Measurements from ENCODE around the gene DCAF5.
"Not testable (repeated sequence)": the region's sequence is repeated elsewhere in the genome, so short reads cannot be mapped to it uniquely, and the experiment has no call there.

DCAF5 gene

DNA sequence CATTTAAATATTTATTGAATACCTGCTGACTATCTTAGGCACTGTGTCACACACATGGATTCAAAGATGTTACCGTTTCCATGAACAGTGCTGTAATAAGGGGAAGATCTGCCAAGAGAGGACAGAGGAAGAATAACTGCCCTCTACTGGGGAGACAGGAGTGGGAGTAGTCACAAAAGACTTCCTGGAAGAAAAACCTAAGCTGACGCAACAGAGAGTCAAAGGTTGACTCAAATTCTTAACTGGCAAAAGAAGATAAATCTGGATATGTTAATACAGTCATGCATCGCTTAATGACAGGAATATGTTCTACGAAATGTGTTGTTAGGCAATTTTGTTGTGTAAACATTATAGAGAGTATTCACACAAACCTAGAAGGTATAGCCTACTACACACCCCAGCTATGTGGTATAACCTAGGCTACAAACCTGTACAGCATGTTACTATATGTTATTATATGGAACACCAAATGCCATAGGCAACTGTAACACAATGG, 51.5 kb downstream of the DCAF5 start:
- FAIRE-seq (peak; percentile 95), DNase-seq (ENCODE audit: low spot score) (peak; percentile 64)

DNA sequence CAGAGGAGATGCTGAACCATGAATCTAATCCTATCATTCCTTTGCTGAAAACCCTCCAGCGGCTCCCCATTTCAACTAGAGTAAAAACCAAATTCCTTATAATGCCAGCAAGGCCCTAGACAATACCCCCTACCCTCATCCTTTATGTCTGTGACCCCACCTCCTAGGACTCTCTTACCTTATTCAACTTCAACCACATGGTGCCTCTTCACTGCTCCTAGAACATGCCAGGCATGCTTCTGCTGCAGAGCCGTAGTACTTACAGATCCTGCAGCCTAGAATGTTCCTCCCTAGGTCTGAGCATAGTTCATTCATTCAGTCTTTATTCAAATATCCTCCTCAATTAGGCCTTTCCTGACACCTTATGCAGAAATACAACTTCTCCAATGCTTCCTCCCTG, 54.9 kb downstream of the DCAF5 start:
- no peak for FAIRE-seq
- DNase-seq (ENCODE audit: low spot score) = no peak

DNA sequence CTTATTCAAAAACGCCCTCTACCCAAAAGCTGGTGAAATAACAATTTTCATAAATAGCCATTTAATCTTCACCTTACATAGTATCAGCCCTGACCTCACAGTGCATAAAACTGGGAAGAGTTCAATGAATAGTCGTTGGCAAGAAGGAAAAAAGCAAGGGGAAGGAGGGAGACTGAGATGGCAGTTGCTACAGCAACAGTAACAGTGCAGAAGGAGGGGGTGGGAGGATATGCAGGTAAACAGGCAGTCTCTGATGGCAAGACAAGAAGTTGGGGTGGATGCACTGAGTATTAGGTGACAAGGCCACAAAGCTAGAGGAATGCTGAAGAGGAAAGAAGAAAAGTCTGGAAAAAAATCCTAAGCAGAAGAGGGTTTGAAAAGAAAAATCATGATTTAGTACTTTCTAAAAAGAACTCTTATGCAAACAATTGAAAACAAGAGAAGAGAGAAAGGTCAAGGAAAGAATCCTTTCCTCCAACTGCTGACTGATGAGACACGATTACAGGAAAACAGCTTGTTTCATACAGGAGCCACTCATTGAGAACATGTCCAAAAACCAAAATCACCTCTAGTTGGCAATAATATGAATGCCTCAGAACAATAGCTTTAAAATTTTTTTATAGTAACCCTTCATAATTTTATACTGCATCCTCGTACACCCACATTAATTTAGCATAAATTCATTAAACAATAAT, 56.0 kb downstream of the DCAF5 start:
- DNase-seq (ENCODE audit: low spot score) = no peak
- peak; percentile 94 for FAIRE-seq

DNA sequence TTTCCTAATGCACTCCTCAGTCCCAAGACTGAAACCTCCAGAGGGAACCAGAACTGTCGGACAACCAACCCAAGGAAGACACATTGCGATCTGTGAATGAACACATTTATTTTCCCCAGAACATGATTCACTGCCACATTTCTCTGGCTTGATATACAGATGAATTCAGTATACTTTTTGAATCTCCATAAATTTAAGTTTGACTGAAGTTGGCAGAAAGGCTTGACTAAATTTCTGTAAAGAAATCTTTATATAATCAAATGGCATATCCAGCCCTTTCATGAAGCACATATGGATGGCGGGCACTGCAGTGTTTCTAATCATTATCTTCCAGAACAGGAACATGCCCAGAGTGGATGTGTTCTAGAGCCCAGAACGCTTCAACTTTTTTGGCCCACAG, 56.7 kb downstream of the DCAF5 start:
- FAIRE-seq (no peak), DNase-seq (ENCODE audit: low spot score) (no peak)

DNA sequence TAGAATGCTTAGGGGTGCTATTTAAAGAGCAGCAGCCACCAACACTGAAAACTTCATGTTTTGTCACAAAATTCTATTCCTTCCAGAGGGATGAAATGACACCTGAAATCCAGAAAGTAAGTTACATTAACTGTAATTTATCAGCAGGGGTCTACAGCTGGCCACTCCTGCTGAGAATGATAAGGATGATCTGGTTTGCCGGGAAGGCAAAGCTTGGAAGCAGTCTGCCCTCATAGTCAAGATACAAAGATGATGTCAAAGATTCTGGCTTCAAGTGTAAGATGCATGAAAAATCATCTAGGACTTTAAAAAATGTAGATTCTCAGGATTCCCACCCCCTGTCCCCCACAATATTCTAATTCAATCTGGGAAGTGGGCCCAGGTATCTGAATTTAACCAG, 58.4 kb downstream of the DCAF5 start:
- no peak for DNase-seq (ENCODE audit: low spot score)
- FAIRE-seq = no peak

DNA sequence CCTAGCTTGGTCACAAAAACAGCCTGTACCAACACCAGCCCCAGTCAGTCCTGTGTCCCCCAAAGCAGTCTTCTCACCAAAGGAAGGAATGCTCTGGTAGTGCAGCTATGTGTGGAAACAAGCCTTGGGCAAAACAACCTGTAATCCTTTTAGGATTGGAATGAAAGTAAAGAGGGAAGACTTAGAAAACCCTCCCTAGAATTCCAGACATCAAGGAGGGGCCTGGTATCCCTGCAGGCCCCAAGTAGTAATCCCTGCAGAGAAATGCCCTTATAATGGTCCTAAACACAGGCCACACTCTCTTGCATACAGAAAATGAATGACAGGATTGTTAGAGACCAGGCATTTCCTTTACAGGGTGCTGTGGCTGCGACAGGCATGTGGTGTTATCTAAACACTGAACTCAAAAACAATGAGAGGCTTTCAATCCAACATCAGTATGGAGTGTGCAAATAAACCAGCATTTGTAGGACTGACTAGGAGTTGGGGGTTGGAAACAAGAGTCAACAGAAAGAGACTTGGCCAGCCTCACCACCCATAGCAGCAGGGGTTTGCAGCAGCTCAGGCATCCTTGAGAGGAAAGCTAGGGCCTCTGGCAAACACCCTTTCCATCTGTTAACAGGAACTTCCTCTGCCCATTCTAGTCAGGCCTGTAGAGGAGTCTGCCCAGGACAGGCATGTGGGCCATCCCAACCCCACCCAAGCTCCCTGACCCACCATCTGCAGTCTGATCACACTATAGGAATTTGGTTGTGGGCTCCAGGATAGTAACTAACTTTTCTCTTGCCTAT, 59.1 kb downstream of the DCAF5 start:
- DNase-seq (ENCODE audit: low spot score) = peak; percentile 55
- FAIRE-seq = no peak

DNA sequence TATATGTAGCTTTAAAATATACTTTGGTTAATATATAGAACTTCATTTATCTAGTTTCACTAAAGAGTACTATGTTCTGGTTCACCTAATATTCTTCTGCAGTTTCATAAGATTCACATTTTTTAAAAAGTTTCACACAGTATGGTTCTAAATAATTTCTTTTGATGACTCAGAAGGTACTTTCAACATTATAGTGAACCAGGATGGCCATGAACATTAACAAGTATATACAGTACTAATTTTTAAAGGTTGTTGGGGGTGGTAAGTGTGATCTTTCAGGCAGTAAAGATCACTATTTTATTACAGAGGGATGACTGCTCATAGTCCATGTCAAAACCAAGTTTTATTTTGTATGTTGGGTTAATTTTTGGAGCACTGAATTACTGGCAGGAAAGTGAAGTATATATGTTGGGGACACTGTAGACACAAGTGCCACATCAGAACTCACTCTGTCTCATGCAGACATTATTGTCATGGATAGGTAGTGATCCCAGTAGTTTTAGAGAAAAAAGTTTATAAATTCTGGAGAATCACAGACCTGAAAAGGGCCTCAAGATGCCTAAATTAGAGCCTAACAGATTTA, 60.0 kb downstream of the DCAF5 start:
- FAIRE-seq = peak; percentile 77
- DNase-seq (ENCODE audit: low spot score) = no peak

DNA sequence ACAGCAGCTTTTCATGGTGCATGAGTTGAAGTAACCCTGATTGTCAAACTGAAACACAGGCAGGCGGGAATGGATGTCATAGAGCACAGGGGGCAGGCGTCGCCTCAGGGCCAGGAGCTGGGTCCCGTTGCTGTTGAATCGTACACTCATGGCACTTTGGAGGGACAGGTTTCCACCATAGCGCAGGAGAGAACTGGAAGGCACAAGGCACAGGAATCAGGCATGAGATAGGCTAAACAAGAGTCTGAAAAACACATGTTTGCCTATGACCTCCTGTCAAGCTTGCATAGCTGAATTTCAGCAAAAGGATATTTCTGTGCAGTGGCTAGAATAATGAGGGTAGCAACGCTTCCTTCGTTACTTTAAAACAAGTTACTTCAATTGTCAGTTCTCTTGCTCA, 61.2 kb downstream of the DCAF5 start:
- FAIRE-seq = no peak
- DNase-seq (ENCODE audit: low spot score) = no peak

DNA sequence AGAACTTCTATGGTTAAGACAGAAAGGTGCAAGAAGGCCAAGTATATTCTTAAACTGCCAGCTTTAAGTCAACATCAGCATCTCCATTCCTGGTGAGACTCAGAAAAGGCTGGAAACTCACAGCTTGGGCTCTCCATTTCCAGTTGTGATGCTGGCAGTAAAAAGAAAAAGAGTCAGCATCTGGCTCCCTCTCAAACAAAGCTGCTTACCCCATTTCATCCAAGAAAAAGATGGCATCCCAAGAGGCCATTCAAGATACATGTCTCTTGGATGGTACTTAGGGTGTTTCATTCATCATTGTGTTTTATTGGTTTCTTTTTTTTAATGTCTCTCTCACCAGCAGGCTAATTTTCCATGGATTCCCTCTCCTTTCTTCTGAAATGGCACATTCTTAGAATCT, 61.9 kb downstream of the DCAF5 start:
- DNase-seq (ENCODE audit: low spot score) (no peak), FAIRE-seq (no peak)

DNA sequence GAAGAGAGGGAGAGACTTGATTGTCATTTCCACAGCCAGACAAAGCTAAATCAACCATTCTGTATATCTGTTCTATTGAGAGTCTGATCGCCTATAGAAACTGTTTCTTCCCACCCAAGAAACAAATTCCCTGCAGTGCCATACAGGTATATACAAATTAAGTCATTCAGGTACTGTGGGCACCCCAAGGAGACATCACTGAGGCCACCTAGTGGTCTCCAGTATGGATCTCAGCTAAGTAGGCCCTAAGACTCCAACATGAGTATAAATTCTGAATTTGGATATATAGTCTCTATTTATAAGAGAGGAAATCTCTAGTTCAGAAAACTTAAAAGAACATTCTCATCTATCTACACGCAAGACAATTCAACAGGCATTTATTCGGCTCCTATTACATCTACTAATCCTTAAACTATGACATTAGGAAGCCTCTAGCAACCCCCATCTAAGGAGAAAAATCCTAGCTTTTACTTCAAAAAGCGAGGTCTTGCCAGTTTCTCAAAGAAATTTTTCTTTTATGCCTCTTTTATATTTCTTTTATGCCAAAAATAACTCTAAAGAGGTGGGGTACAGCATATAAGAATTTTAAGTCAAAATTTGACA, 62.6 kb downstream of the DCAF5 start:
- FAIRE-seq (peak; percentile 37), DNase-seq (ENCODE audit: low spot score) (peak; percentile 58)

DNA sequence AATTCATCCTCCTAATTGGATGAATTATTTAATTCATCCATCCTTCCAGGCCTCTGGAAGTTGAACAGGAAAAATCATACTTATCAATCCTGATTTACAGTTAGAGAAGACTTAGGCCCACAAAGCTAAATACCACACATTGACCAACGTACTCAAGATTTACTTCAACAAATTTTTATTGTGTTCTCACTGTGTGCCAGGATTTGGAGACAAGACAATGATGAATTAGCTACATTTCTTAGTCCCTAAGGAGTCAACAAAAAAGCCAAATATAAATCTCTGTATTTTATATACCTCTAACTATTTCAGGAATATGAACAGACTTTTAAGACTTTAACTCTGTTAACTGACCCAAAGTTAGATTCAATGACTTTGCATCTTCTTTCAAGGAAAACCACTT, 63.9 kb downstream of the DCAF5 start:
- FAIRE-seq = no peak

DNA sequence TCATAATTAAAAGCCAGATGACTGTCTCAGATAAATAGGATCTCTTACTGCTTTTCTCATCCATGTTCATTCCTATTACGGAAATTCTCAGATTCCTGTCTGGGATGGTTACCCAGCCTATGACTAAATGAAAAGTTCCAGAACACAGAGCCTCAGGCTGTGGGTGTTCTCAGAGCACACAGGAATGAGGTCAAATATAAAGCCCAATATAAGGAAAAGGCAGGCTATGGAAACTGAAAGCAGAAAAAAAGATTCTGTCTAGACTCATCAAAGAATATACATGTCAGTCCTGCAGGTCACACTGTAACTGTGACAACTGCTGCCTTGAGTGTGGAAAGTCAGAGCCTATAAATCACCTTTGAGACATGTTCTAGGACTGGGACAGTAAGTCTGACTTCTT, 64.3 kb downstream of the DCAF5 start:
- FAIRE-seq (no peak), DNase-seq (ENCODE audit: low spot score) (no peak)

More for the DNA sequence above, 63.9 kb downstream of the DCAF5 start:
- DNase-seq (ENCODE audit: low spot score) = no peak

DNA sequence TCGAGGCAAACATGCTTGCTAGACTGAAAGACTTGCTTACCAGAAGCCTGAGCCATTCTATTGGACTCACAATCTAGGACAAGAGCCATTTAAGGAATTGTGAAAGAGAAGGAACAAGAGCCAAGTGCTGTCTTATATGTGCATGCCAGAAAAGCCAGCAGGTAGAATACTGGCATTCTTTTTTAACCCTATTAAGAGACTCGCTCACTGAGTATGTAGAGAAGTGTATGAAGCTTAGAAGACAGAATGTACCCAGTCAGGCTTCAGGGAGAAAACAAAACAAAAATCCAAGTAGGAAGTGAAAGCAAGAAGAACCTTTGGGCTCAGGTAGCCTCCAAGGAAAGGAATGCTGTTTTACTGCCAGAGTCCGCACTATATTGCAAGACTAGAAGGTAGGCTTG, 65.9 kb downstream of the DCAF5 start:
- FAIRE-seq = no peak

DNA sequence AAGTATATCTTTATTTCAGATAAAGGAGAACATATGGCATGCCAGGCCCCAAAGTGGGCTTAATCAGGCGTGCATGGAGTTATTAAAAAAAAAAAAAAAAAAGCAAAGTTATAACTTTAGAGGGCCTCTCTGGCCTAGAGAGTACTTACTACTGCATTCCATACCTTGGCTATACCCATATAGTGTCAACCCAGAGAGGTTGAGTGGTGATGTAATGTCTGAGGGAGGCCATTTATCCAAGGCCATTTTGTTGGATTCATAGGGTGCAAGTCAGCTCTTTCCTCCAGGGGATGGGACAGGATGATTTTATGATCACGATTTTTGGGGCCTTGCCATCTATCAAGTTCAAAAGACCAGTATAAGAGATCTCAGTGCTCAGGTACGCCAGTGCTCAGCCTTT, 66.4 kb downstream of the DCAF5 start:
- no peak for FAIRE-seq
- DNase-seq (ENCODE audit: low spot score) = no peak

More for the DNA sequence above, 65.9 kb downstream of the DCAF5 start:
- DNase-seq (ENCODE audit: low spot score) = no peak

DNA sequence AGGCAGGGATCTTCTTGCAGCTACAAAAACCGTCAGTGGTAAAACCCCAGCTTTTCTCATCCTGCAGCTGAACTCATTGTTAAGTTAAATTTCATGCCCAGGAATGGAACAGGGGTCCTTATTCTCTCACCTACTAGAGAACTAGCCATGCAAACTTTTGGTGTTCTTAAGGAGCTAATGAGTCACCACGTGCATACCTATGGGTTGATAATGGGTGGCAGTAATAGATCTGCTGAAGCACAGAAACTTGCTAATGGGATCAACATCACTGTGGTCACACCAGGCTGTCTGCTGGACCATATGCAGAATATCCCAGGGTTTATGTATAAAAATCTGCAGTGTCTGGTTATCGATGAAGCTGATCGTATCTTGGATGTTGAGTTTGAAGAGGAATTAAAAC, 68.9 kb downstream of the DCAF5 start:
- DNase-seq (ENCODE audit: low spot score) (no peak), FAIRE-seq (peak; percentile 77)

DNA sequence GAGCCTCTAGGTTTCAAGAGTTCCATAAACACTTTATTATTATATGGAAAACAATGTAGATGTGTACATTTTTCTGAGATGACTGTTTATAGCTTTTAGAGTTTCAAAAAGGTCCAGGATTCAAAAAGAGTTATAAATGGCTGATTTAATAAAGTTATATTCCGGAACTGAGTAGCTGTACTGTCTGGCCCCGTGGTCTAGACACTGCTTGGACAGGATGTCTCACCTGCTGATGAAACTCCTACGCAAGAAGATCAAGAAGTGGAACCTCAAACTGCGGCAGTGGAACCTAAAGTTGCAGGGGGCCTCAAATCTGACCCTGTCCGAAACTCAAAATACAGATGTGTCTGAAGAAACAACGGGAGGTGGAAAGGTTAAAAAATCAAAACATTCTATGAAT, 69.7 kb downstream of the DCAF5 start:
- no peak for DNase-seq (ENCODE audit: low spot score)
- FAIRE-seq = no peak

DNA sequence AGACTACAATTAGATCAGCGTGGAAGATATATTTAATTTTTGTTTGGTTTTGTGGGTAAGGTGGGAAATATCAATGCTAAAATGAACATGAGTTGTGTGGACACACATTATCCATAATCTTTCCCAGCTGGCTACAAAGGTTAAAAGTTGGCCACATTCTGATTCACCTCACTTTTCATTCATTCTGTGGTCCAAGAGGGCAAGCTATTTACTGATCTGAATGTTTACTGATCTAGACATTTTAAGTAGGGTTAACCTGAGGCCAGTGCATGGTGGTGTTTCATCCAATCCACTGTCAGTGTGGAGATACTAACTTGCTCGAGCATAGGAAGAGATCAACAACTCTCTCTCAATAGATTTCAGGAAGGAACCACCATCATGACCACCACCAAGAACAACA, 71.6 kb downstream of the DCAF5 start:
- peak; percentile 95 for FAIRE-seq
- DNase-seq (ENCODE audit: low spot score) = no peak

DNA sequence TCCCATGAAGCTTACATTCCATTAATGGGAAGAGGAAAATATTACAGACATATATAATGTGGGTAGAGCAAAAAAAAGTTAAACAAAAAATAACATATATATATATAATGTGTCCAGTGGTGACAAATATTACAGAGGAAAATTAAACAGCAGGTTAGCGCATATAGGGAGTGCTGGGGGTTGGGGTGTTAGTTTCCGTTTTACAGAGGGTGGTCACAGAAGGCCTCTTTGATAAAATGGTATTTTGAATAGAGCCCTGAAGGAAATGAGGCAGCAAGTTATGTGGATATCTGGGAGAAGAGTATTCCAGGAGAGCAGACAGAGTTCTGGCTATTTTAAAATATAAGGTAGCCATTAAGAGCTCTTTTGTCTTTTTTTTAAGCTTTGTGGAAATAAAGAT, 73.2 kb downstream of the DCAF5 start:
- DNase-seq (ENCODE audit: low spot score) = no peak
- FAIRE-seq = no peak

DNA sequence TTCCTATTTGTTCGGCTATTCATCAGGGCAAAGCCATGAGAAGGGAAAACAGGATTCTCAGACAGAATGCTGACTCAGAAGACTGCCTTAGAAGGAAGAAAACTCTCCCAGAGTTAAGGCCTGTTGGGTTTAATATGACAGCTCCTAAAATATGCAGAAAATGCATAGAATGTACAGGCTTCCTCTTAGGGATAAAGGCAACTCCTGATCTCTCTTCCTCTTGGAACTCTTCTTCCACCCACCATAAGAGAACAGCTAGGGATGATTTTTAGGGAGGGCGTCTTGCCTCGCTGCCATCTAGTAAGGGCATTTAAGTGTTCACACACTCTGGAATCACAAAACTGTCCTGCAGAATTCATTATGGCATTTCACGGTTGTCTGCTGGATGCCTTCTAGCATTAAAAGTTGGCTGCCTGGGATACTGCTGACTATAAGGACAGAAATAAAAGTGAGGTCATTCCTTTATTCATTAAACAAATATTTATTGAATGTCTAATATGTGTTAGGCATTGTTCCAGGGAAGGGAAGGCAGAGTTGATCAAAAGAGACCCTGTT, 73.7 kb downstream of the DCAF5 start:
- DNase-seq (ENCODE audit: low spot score) (peak; percentile 76), FAIRE-seq (peak; percentile 5)

DNA sequence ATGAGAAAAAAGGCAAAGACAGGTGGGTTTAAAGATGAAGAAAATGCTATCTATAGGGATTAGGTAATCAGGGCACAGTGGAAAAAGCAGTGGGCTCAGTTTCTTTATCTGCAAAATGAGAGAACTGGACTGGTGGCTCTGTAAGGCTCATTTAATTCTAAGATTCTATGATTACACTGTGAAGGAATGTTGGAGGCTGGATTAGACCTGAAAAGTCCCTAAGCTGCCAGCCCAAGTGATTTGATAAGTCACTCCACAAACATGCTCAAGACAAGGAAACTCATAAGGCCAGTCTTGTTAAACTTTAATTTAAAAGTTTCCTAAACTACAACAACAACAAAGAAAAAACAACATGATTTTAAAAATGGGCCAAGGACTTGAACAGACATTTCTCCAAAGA, 75.1 kb downstream of the DCAF5 start:
- FAIRE-seq = no peak
- DNase-seq (ENCODE audit: low spot score) = peak; percentile 82

DNA sequence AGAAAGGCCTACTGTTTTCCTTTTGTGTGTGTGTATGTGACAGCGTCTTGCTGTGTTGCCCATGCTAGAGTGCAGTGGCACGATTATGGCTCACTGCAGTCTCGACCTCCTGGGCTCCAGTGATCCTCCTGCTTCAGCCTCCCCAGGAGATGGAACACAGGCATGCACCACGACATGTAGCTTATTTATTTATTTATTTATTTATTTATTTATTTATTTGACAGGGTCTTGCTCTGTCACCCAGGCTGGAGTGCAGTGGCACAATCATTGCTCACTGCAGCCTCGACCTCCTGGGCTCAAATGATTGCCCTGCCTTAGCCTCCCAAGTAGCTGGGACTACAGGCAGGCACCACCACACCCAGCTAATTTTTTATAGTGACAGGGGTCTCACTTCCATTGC, 75.7 kb downstream of the DCAF5 start:
- DNase-seq (ENCODE audit: low spot score) = not testable (repeated sequence)
- FAIRE-seq = peak; percentile 56

DNA sequence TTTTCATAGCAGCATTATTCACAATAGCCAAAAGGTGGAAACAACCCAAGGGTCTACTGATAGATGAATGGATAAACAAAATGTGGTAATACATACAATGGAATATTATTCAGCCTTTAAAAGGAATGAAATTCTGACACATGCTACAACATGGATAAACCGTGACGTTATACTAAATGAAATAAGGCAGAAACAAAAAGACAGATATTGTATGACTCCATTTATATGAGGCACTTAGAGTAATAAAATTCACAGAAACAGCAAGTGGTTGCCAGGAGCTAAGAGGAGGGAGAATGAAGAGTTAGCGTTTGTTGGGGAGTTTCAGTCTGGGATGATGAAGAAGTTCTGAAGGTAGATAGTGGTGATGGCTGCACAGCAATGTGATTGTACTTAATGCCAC, 76.6 kb downstream of the DCAF5 start:
- FAIRE-seq = peak; percentile 42
- no peak for DNase-seq (ENCODE audit: low spot score)
